PC-3 (cell line): ENCODE results near the gene AGMAT. TPM values are rescaled to one million over a fixed set of nuclear protein-coding genes. Genes with fewer than 3 reads are reported as not detected.

Source experiments
- ATAC-seq: fragments of 200-7000 bp; cut with Tn5 transposase; 2 replicates; pipeline ENCODE4 v1.9.1; 2020; ENCODE audit warnings: mild to moderate bottlenecking, moderate library complexity
- BruUV-seq: library from RNA; stranded (reverse); fragments of 400-500 nt; replicated peaks from 2 replicates; lab custom pipeline; 2021; lab: Mats Ljungman, UMichigan
- CTCF ChIA-PET: fragments of 300-600 bp; sonication (Branson Sonifier 250); formaldehyde crosslinking; loops from one replicate; lab custom pipeline; 2022; ENCODE audit warnings: antibody characterized with exemption; lab: Charles Lee
- POLR2A ChIA-PET: fragments of 300-600 bp; sonication (Branson Sonifier 250); formaldehyde crosslinking; loops from one replicate; lab custom pipeline; 2022; ENCODE audit warnings: antibody characterized with exemption; ENCODE audit not compliant: unreplicated experiment; lab: Charles Lee
- DNase-seq: peaks from one replicate; pipeline ENCODE4 v3.0.0-alpha.2; 2015
- H2AFZ ChIP-seq: fragments of 300-600 bp; sonication (generic); 2 replicates; pipeline ENCODE4 v1.6.0; 2016; ENCODE audit warnings: antibody characterized with exemption, low read length
- H3F3A ChIP-seq: fragments of 300-600 bp; sonication (generic); one replicate; pipeline ENCODE4 v1.6.0; 2017; ENCODE audit warnings: antibody characterized with exemption, low read length, control low read depth, mild to moderate bottlenecking; ENCODE audit not compliant: unreplicated experiment
- H3K27ac ChIP-seq: fragments of 300-600 bp; sonication (generic); 2 replicates; pipeline ENCODE4 v1.5.1; 2016; ENCODE audit warnings: mild to moderate bottlenecking, low read length
- H3K27me3 ChIP-seq: fragments of 300-600 bp; sonication (generic); 2 replicates; pipeline ENCODE4 v1.6.1; 2016; ENCODE audit warnings: low read length, mixed read lengths
- H3K36me3 ChIP-seq: fragments of 300-600 bp; sonication (generic); 2 replicates; pipeline ENCODE4 v1.6.1; 2016; ENCODE audit warnings: low read depth, mixed run types, low read length, mixed read lengths
- H3K4me1 ChIP-seq: fragments of 300-600 bp; sonication (generic); 2 replicates; pipeline ENCODE4 v1.5.1; 2016; ENCODE audit warnings: low read length; ENCODE audit not compliant: insufficient read depth
- H3K4me2 ChIP-seq: fragments of 300-600 bp; sonication (generic); 2 replicates; pipeline ENCODE4 v1.6.0; 2016; ENCODE audit warnings: low read length
- H3K4me3 ChIP-seq: fragments of 300-600 bp; sonication (generic); 2 replicates; pipeline ENCODE4 v1.5.1; 2016; ENCODE audit warnings: mild to moderate bottlenecking, low read length, mixed read lengths
- H3K79me2 ChIP-seq: fragments of 300-600 bp; sonication (generic); 2 replicates; pipeline ENCODE4 v1.6.1; 2017; ENCODE audit warnings: low read length, mixed read lengths
- H3K9ac ChIP-seq: fragments of 300-600 bp; sonication (generic); 2 replicates; pipeline ENCODE4 v1.6.0; 2016; ENCODE audit warnings: mild to moderate bottlenecking, low read length
- H3K9me2 ChIP-seq: fragments of 300-600 bp; sonication (generic); replicated peaks from 2 replicates; pipeline ENCODE4 v1.6.1; 2016; ENCODE audit warnings: mixed run types, low read length, mixed read lengths
- H3K9me3 ChIP-seq: fragments of 300-600 bp; sonication (generic); 2 replicates; pipeline ENCODE4 v1.6.1; 2016; ENCODE audit warnings: low read length, mixed read lengths
- H4K20me1 ChIP-seq: fragments of 300-600 bp; sonication (generic); 2 replicates; pipeline ENCODE4 v1.6.1; 2016; ENCODE audit warnings: low read length, mixed read lengths
- CTCF ChIP-seq: fragments of 300-600 bp; sonication (generic); conservative IDR thresholded peaks from 2 replicates; pipeline ENCODE4 v1.5.1; 2017; ENCODE audit warnings: antibody characterized with exemption, low read depth, mild to moderate bottlenecking, low read length
- EZH2 ChIP-seq: fragments of 300-600 bp; sonication (generic); IDR thresholded peaks from one replicate; pipeline ENCODE4 v1.6.1; 2017; ENCODE audit warnings: antibody characterized with exemption, mild to moderate bottlenecking, low read length; ENCODE audit not compliant: unreplicated experiment
- EZH2phosphoT487 ChIP-seq: fragments of 300-600 bp; sonication (generic); IDR thresholded peaks from 2 replicates; pipeline ENCODE4 v1.6.1; 2018; ENCODE audit warnings: mild to moderate bottlenecking, antibody characterized with exemption, low read length, borderline replicate concordance
- intact Hi-C: fragments of 100-400 bp; cut with micrococcal nuclease; formaldehyde crosslinking; loops from 2 replicates; pipeline ENCODE4 v1.9.0; 2023
- total RNA-seq: library from RNA; depleted of rRNA; stranded (reverse); fragments of >200 nt; gene quantifications from 2 replicates; pipeline ENCODE4 v1.2.3, GENCODE V29; 2014

AGMAT gene
- total RNA-seq, 1 experiment from 2014 or later = 8.2 TPM

GRCh38 chr1:15557008-15557407, 27.8 kb downstream of the AGMAT start:
- POLR2A ChIA-PET = no interaction called here
- no peak for DNase-seq
- H3K4me2 ChIP-seq = no peak overlapping the region
- no peak overlapping the region for H3K4me3 ChIP-seq
- peaks cover 21% of the 10 kb centered on the region for H3K4me1 ChIP-seq
- no peak overlapping the region for H3K9ac ChIP-seq
- H3K79me2 ChIP-seq = no peaks in the 10 kb centered on the region
- no peaks in the 10 kb centered on the region for H4K20me1 ChIP-seq
- no peak overlapping the region for H2AFZ ChIP-seq
- no peak overlapping the region for H3K27ac ChIP-seq
- peaks cover 5% of the 10 kb centered on the region; the same call in 1 of the 2 replicates for H3K36me3 ChIP-seq
- no peaks in the 10 kb centered on the region for H3K27me3 ChIP-seq
- H3K9me2 ChIP-seq = no peaks in the 10 kb centered on the region
- no peaks in the 10 kb centered on the region for H3K9me3 ChIP-seq
- intact Hi-C loops = no loop called here
- H3F3A ChIP-seq = no peaks in the 10 kb centered on the region
- TF ChIP-seq EZH2 = no peak
- TF ChIP-seq EZH2phosphoT487 = no peak
- TF ChIP-seq CTCF = no peak
- BruUV-seq = no TSS peak
- no peak for ATAC-seq
- CTCF ChIA-PET = no interaction called here

GRCh38 chr1:15550573-15550972, 34.3 kb downstream of the AGMAT start:
- CTCF ChIA-PET = no interaction called here
- BruUV-seq = no TSS peak
- POLR2A ChIA-PET = no interaction called here
- Histone ChIP-seq H3K27ac (no peak overlapping the region), H3F3A (no peaks in the 10 kb centered on the region), H2AFZ (no peak overlapping the region), H3K79me2 (no peaks in the 10 kb centered on the region), H3K4me1 (no peaks in the 10 kb centered on the region), H3K9me3 (no peaks in the 10 kb centered on the region), H3K9me2 (no peaks in the 10 kb centered on the region), H3K9ac (no peak overlapping the region), H4K20me1 (no peaks in the 10 kb centered on the region), H3K27me3 (no peaks in the 10 kb centered on the region), H3K4me3 (no peak overlapping the region), H3K36me3 (peaks cover 9% of the 10 kb centered on the region; the same call in 1 of the 2 replicates), H3K4me2 (no peak overlapping the region)
- no peak for TF ChIP-seq EZH2
- ATAC-seq (no peak), DNase-seq (no peak)
- intact Hi-C loops = no loop called here

GRCh38 chr1:15546641-15547040, 38.2 kb downstream of the AGMAT start:
- Histone ChIP-seq H3K9me2 (no peaks in the 10 kb centered on the region), H3K4me1 (no peaks in the 10 kb centered on the region), H2AFZ (no peak overlapping the region), H3K27me3 (no peaks in the 10 kb centered on the region), H3F3A (no peaks in the 10 kb centered on the region), H3K79me2 (no peaks in the 10 kb centered on the region), H3K4me3 (no peak overlapping the region), H3K9ac (no peak overlapping the region), H3K9me3 (no peaks in the 10 kb centered on the region), H3K27ac (no peak overlapping the region), H3K36me3 (peaks cover 23% of the 10 kb centered on the region; the same call in 1 of the 2 replicates), H4K20me1 (no peaks in the 10 kb centered on the region), H3K4me2 (no peak overlapping the region)
- BruUV-seq = no TSS peak
- ChIA-PET POLR2A (no interaction called here), CTCF (no interaction called here)
- intact Hi-C loops = no loop called here
- DNase-seq = no peak
- no peak for TF ChIP-seq EZH2
- TF ChIP-seq EZH2phosphoT487 = no peak
- TF ChIP-seq CTCF = no peak
- no peak for ATAC-seq
